PC-3 (cell line): ENCODE results near the gene KISS1.

Experiments used
- CTCF ChIP-seq: fragments of 300-600 bp; sonication (generic); conservative IDR thresholded peaks from 2 replicates; pipeline ENCODE4 v1.5.1; 2017; ENCODE audit warnings: antibody characterized with exemption, low read depth, mild to moderate bottlenecking, low read length
- EZH2 ChIP-seq: fragments of 300-600 bp; sonication (generic); IDR thresholded peaks from one replicate; pipeline ENCODE4 v1.6.1; 2017; ENCODE audit warnings: antibody characterized with exemption, mild to moderate bottlenecking, low read length; ENCODE audit not compliant: unreplicated experiment
- EZH2phosphoT487 ChIP-seq: fragments of 300-600 bp; sonication (generic); IDR thresholded peaks from 2 replicates; pipeline ENCODE4 v1.6.1; 2018; ENCODE audit warnings: mild to moderate bottlenecking, antibody characterized with exemption, low read length, borderline replicate concordance

DNA sequence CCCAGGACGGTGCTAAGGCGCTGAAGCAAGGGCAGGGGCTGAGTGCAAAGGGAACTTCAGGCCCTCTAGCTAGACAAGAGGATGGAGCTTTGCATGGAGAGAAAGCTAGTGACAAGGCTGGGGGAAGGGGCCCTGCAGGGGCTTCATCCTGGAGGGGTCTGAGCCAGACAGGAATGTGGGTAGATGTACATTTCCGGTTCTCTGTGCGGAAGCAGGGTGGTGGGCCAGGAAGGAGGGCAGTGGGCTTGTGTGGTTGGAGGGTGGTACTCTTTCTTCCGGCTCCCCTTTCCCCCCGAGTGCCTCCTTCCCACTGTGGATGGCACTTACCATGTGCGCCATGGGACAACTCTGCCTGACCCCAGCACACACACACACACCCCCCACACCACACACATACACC is 1.5 kb downstream of the KISS1 start:
- TF ChIP-seq CTCF (no peak), EZH2 (no peak), EZH2phosphoT487 (no peak)
